ENCODE data around the gene FETUB.
A peak's percentile ranks its signal among the peaks of the same experiment; 100 is the strongest.

The FETUB gene

GRCh38 chr3:186635532-186635931, 4.7 kb upstream of the FETUB start:
- no peak for DNase-seq (ENCODE audit: low read depth, low spot score)

GRCh38 chr3:186636536-186636935, 3.7 kb upstream of the FETUB start:
- DNase-seq (ENCODE audit: low read depth, low spot score): no peak

GRCh38 chr3:186637686-186638085, 2.5 kb upstream of the FETUB start:
- DNase-seq (ENCODE audit: low read depth, low spot score): no peak

GRCh38 chr3:186638259-186638658, 1.9 kb upstream of the FETUB start:
- no peak for DNase-seq (ENCODE audit: low read depth, low spot score)

- peak; percentile 9 for DNase-seq (ENCODE audit: low read depth, low spot score)
Measured at GRCh38 chr3:186640473-186640818, 247 bp downstream of the FETUB start.

GRCh38 chr3:186640929-186641328, 730 bp downstream of the FETUB start:
- DNase-seq (ENCODE audit: low read depth, low spot score): no peak

GRCh38 chr3:186642014-186642413, 1.8 kb downstream of the FETUB start:
- no peak for DNase-seq (ENCODE audit: low read depth, low spot score)

GRCh38 chr3:186643493-186643892, 3.3 kb downstream of the FETUB start:
- DNase-seq (ENCODE audit: low read depth, low spot score): no peak

- no peak for DNase-seq (ENCODE audit: low read depth, low spot score)
Measured at GRCh38 chr3:186644683-186645082, 4.5 kb downstream of the FETUB start.

- no peak for DNase-seq (ENCODE audit: low read depth, low spot score)
Measured at GRCh38 chr3:186646106-186646505, 5.9 kb downstream of the FETUB start.

GRCh38 chr3:186646841-186647240, 6.6 kb downstream of the FETUB start:
- no peak for DNase-seq (ENCODE audit: low read depth, low spot score)

- DNase-seq (ENCODE audit: low read depth, low spot score): no peak
Measured at GRCh38 chr3:186648851-186649250, 8.7 kb downstream of the FETUB start.

- DNase-seq (ENCODE audit: low read depth, low spot score): no peak
Measured at GRCh38 chr3:186651678-186652215, 11.5 kb downstream of the FETUB start.

- no peak for DNase-seq (ENCODE audit: low read depth, low spot score)
Measured at GRCh38 chr3:186653080-186653707, 13.0 kb downstream of the FETUB start.

- no peak for DNase-seq (ENCODE audit: low read depth, low spot score)
Measured at GRCh38 chr3:186653984-186654383, 13.8 kb downstream of the FETUB start.

GRCh38 chr3:186663361-186664118, 23.3 kb downstream of the FETUB start:
- DNase-seq (ENCODE audit: low read depth, low spot score): no peak

GRCh38 chr3:186664119-186664495, 23.9 kb downstream of the FETUB start:
- DNase-seq (ENCODE audit: low read depth, low spot score): no peak

GRCh38 chr3:186664506-186664905, 24.3 kb downstream of the FETUB start:
- DNase-seq (ENCODE audit: low read depth, low spot score): no peak

GRCh38 chr3:186665625-186666188, 25.5 kb downstream of the FETUB start, which contains the start of gene HRG:
TSS of gene HRG (plus strand) at chr3:186666014. CDS start at chr3:186666032, 18 bp downstream.
- no peak for DNase-seq (ENCODE audit: low read depth, low spot score)

- DNase-seq (ENCODE audit: low read depth, low spot score): no peak
Measured at GRCh38 chr3:186668426-186668825, 28.2 kb downstream of the FETUB start.

GRCh38 chr3:186669378-186670084, 29.3 kb downstream of the FETUB start:
- DNase-seq (ENCODE audit: low read depth, low spot score): no peak

- no peak for DNase-seq (ENCODE audit: low read depth, low spot score)
Measured at GRCh38 chr3:186670155-186670554, 30.0 kb downstream of the FETUB start.
